H1 (cell line): ENCODE data around the gene OR56A1. TPM values are rescaled to one million over a fixed set of nuclear protein-coding genes. Genes with fewer than 3 reads are reported as not detected.

Experiments
- CTCF ChIA-PET: fragments of 300-600 bp; sonication (Branson Sonifier 250); formaldehyde crosslinking; loops from one replicate; lab custom pipeline; 2021; ENCODE audit not compliant: partially characterized antibody; lab: Charles Lee
- POLR2A ChIA-PET: fragments of 300-600 bp; sonication (Branson Sonifier 250); formaldehyde crosslinking; loops from one replicate; lab custom pipeline; 2021; ENCODE audit warnings: inconsistent platforms; ENCODE audit not compliant: partially characterized antibody; lab: Charles Lee
- DNase-seq, 2 experiments: peaks; one replicate each; pipeline versions ENCODE4 v3.0.0 to v3.0.0-alpha.2; 2010 to 2022; ENCODE audit warnings: low spot score in 2 of 2, low read depth in 1 of 2, mixed read lengths in 1 of 2
- FAIRE-seq: peaks from 2 replicates; lab custom pipeline; 2011; peaks lifted over from hg19 to GRCh38; lab: Jason Lieb, UNC
- H2AFZ ChIP-seq: 2 replicates; pipeline ENCODE4 v1.8.1; 2012; ENCODE audit warnings: low read length, inconsistent platforms
- H2AK5ac ChIP-seq: 2 replicates; pipeline ENCODE4 v1.6.1; 2013; ENCODE audit warnings: low read depth, low read length
- H2BK120ac ChIP-seq: replicated peaks from 2 replicates; pipeline ENCODE3; 2013; ENCODE audit warnings: low read depth, low read length, inconsistent platforms
- H2BK12ac ChIP-seq: 2 replicates; pipeline ENCODE4 v1.6.1; 2013; ENCODE audit warnings: low read depth, low read length
- H2BK15ac ChIP-seq: 2 replicates; pipeline ENCODE4 v1.6.1; 2013; ENCODE audit warnings: low read length
- H2BK20ac ChIP-seq: 2 replicates; pipeline ENCODE4 v1.6.1; 2013; ENCODE audit warnings: low read length
- H2BK5ac ChIP-seq: 2 replicates; pipeline ENCODE4 v1.6.1; 2013; ENCODE audit warnings: low read depth, low read length
- H3K14ac ChIP-seq: 2 replicates; pipeline ENCODE4 v1.6.1; 2013; ENCODE audit warnings: inconsistent platforms; ENCODE audit not compliant: insufficient read length
- H3K18ac ChIP-seq: 2 replicates; pipeline ENCODE4 v1.6.1; 2013; ENCODE audit warnings: low read length; ENCODE audit errors: extremely low read depth
- H3K23ac ChIP-seq: 2 replicates; pipeline ENCODE4 v1.6.1; 2013; ENCODE audit warnings: inconsistent platforms; ENCODE audit not compliant: insufficient read length
- H3K23me2 ChIP-seq: 2 replicates; pipeline ENCODE4 v1.6.1; 2013; ENCODE audit warnings: low read depth, low read length
- H3K27ac ChIP-seq: 2 replicates; pipeline ENCODE4 v1.6.1; 2011; ENCODE audit warnings: low read depth, low read length, inconsistent platforms
- H3K27me3 ChIP-seq, 4 experiments: replicated peaks in 1 of 4; 1 replicate in 1 of 4; 2 replicates in 3 of 4; pipeline versions ENCODE4 v1.6.1 to v1.8.1; 2011 to 2013; ENCODE audit warnings: low read length in 3 of 4, mild to moderate bottlenecking in 3 of 4, inconsistent platforms in 2 of 4, mixed read lengths in 2 of 4, moderate library complexity in 1 of 4; ENCODE audit not compliant: control insufficient read depth in 3 of 4, insufficient read depth in 3 of 4; ENCODE audit errors: extremely low read depth in 1 of 4
- H3K36me3 ChIP-seq, 4 experiments: 2 replicates each; pipeline versions ENCODE4 v1.6.1 to v1.8.1; 2011 to 2013; ENCODE audit warnings: mild to moderate bottlenecking in 4 of 4, low read length in 3 of 4, moderate library complexity in 2 of 4, control low read depth in 1 of 4, inconsistent platforms in 1 of 4; ENCODE audit not compliant: insufficient read depth in 4 of 4, control insufficient read depth in 2 of 4
- H3K4ac ChIP-seq: replicated peaks from 2 replicates; pipeline ENCODE3; 2013; ENCODE audit warnings: low read length, low read depth, mixed read lengths, inconsistent platforms; ENCODE audit not compliant: insufficient read length
- H3K4me1 ChIP-seq, 4 experiments: replicated peaks in 1 of 4; 1 replicate in 1 of 4; 2 replicates in 3 of 4; pipeline versions ENCODE4 v1.6.1 to v1.8.1; 2011 to 2013; ENCODE audit warnings: low read length in 3 of 4, inconsistent platforms in 2 of 4, mixed read lengths in 1 of 4; ENCODE audit not compliant: insufficient read depth in 4 of 4, control insufficient read depth in 3 of 4
- H3K4me2 ChIP-seq, 2 experiments: 2 replicates each; pipeline versions ENCODE4 v1.6.1 to v1.8.1; 2011 to 2013; ENCODE audit warnings: low read depth in 2 of 2, low read length in 2 of 2, control low read depth in 1 of 2, inconsistent platforms in 1 of 2, mild to moderate bottlenecking in 1 of 2; ENCODE audit not compliant: insufficient read depth in 1 of 2
- H3K4me3 ChIP-seq, 4 experiments: fragments of 200-600, 300-600 bp in 1 of 4; sonication (generic), shearing (Covaris generic), sonication (Bioruptor Twin) in 1 of 4; 2 replicates each; pipeline versions ENCODE4 v1.5.1 to v1.8.1; 2011 to 2016; ENCODE audit warnings: low read length in 4 of 4, low read depth in 3 of 4, control low read depth in 2 of 4, inconsistent platforms in 2 of 4, mild to moderate bottlenecking in 2 of 4, mixed read lengths in 1 of 4, moderate library complexity in 1 of 4; ENCODE audit not compliant: insufficient read depth in 2 of 4; ENCODE audit errors: extremely low read depth in 1 of 4
- H3K56ac ChIP-seq: replicated peaks from 2 replicates; pipeline ENCODE3; 2013; ENCODE audit warnings: low read depth, mild to moderate bottlenecking, mixed read lengths, low read length, inconsistent platforms; ENCODE audit not compliant: insufficient read length
- H3K79me1 ChIP-seq: 2 replicates; pipeline ENCODE4 v1.6.1; 2013; ENCODE audit warnings: low read depth, low read length, control low read depth
- H3K79me2 ChIP-seq, 2 experiments: 2 replicates each; pipeline versions ENCODE4 v1.6.1 to v1.8.1; 2012 to 2013; ENCODE audit warnings: low read length in 2 of 2, mild to moderate bottlenecking in 2 of 2, inconsistent platforms in 1 of 2; ENCODE audit not compliant: insufficient read depth in 2 of 2, control insufficient read depth in 1 of 2
- H3K9ac ChIP-seq, 4 experiments: replicated peaks in 1 of 4; 1 replicate in 1 of 4; 2 replicates in 3 of 4; pipeline versions ENCODE4 v1.6.1 to v1.8.1; 2011 to 2013; ENCODE audit warnings: low read depth in 3 of 4, low read length in 3 of 4, control low read depth in 2 of 4, mild to moderate bottlenecking in 2 of 4, moderate library complexity in 2 of 4, inconsistent platforms in 1 of 4; ENCODE audit errors: extremely low read depth in 1 of 4
- H3K9me3 ChIP-seq, 2 experiments: 2 replicates each; pipeline versions ENCODE4 v1.6.1 to v1.8.1; 2012 to 2013; ENCODE audit warnings: mild to moderate bottlenecking in 2 of 2, moderate library complexity in 2 of 2, control low read depth in 1 of 2, inconsistent platforms in 1 of 2, low read depth in 1 of 2, low read length in 1 of 2, mixed read lengths in 1 of 2; ENCODE audit not compliant: insufficient read depth in 2 of 2
- H4K20me1 ChIP-seq, 2 experiments: replicated peaks in 1 of 2; 2 replicates each; pipeline versions ENCODE3 to v1.8.1; 2011 to 2013; ENCODE audit warnings: inconsistent platforms in 2 of 2, low read length in 2 of 2, mild to moderate bottlenecking in 1 of 2; ENCODE audit not compliant: insufficient read depth in 2 of 2, control insufficient read depth in 1 of 2
- H4K5ac ChIP-seq: 2 replicates; pipeline ENCODE4 v1.6.1; 2013; ENCODE audit warnings: low read length, low read depth, mixed read lengths, inconsistent platforms; ENCODE audit not compliant: insufficient read length
- H4K8ac ChIP-seq: 2 replicates; pipeline ENCODE4 v1.8.0; 2013; ENCODE audit warnings: mild to moderate bottlenecking, moderate library complexity, low read length, inconsistent platforms; ENCODE audit not compliant: insufficient read depth; ENCODE audit errors: extremely low read depth
- H4K91ac ChIP-seq: replicated peaks from 2 replicates; pipeline ENCODE3; 2013; ENCODE audit warnings: low read length, mixed read lengths, inconsistent platforms; ENCODE audit not compliant: insufficient read length
- ASH2L ChIP-seq: fragments of 200-600, 300-600 bp; sonication (generic); IDR thresholded peaks from one replicate; pipeline ENCODE4 v1.7.1; 2017; ENCODE audit warnings: low read length
- E2F6 ChIP-seq: IDR thresholded peaks from 2 replicates; pipeline ENCODE4 v1.6.1; 2012; ENCODE audit warnings: inconsistent platforms
- EZH2 ChIP-seq: fragments of 200-600 bp; sonication (generic); IDR thresholded peaks from 2 replicates; pipeline ENCODE4 v1.7.1; 2012; ENCODE audit warnings: low read depth, mild to moderate bottlenecking, moderate library complexity, low read length, inconsistent platforms; ENCODE audit not compliant: severe bottlenecking
- FOSL1 ChIP-seq: IDR thresholded peaks from 2 replicates; pipeline ENCODE4 v1.6.1; 2011; ENCODE audit warnings: mild to moderate bottlenecking, low read depth, low read length, moderate library complexity; ENCODE audit not compliant: insufficient read depth
- HDAC2 ChIP-seq, 2 experiments: fragments of 300-600 bp in 1 of 2; sonication (generic) in 1 of 2; IDR thresholded peaks; 2 replicates each; pipeline ENCODE4 v1.6.1; 2011 to 2012; ENCODE audit warnings: low read depth in 2 of 2, low read length in 2 of 2, mild to moderate bottlenecking in 2 of 2, moderate library complexity in 2 of 2, borderline replicate concordance in 1 of 2, inconsistent platforms in 1 of 2
- JUN ChIP-seq: IDR thresholded peaks from 2 replicates; pipeline ENCODE4 v1.6.1; 2011; ENCODE audit warnings: low read depth, mild to moderate bottlenecking, improper control_type of control experiment, low read length
- KDM5A ChIP-seq: fragments of 200-600 bp; IDR thresholded peaks from 2 replicates; pipeline ENCODE4 v1.7.1; 2012; ENCODE audit warnings: mild to moderate bottlenecking, low read length, inconsistent platforms, mixed read lengths
- NANOG ChIP-seq: IDR thresholded peaks from 2 replicates; pipeline ENCODE4 v1.6.1; 2011; ENCODE audit warnings: low read length, low read depth, mild to moderate bottlenecking, inconsistent platforms; ENCODE audit not compliant: insufficient read depth, poor library complexity, severe bottlenecking
- POU5F1 ChIP-seq: IDR thresholded peaks from 2 replicates; pipeline ENCODE4 v1.6.1; 2011; ENCODE audit warnings: low read depth, mild to moderate bottlenecking, low read length, moderate library complexity
- RBBP5 ChIP-seq: IDR thresholded peaks from 2 replicates; pipeline ENCODE4 v1.7.1; 2012; ENCODE audit warnings: low read depth, mild to moderate bottlenecking, inconsistent platforms, low read length, moderate library complexity, borderline replicate concordance
- RFX5 ChIP-seq: IDR thresholded peaks from 2 replicates; pipeline ENCODE4 v1.6.1; 2011; ENCODE audit warnings: low read depth, low read length, improper control_type of control experiment, borderline replicate concordance
- RXRA ChIP-seq: IDR thresholded peaks from 2 replicates; pipeline ENCODE4 v1.6.1; 2011; ENCODE audit warnings: low read depth, mild to moderate bottlenecking, low read length, moderate library complexity; ENCODE audit not compliant: insufficient read depth
- SIRT6 ChIP-seq: IDR thresholded peaks from one replicate; pipeline ENCODE4 v1.7.1; 2012; ENCODE audit warnings: low read length, inconsistent platforms
- SP4 ChIP-seq: IDR thresholded peaks from 2 replicates; pipeline ENCODE4 v1.6.1; 2012; ENCODE audit warnings: low read length, inconsistent platforms
- WGBS, 2 experiments: shearing (Covaris generic) in 1 of 2; methylation state at CpG; one replicate each; pipeline versions ENCODE4 v1.1.6 to v1.1.7; 2013 to 2015; ENCODE audit warnings: low lambda C conversion rate in 2 of 2, mixed read lengths in 2 of 2, inconsistent platforms in 1 of 2, low coverage in 1 of 2, missing lambda C conversion rate in 1 of 2; ENCODE audit not compliant: insufficient replicate concordance in 2 of 2, insufficient coverage in 1 of 2, insufficient read length in 1 of 2; ENCODE audit errors: extremely low coverage in 1 of 2, missing lambda C conversion rate in 1 of 2; 5-methylcytosine and 5-hydroxymethylcytosine counted together
- polyA plus RNA-seq, 7 experiments: library from polyadenylated mRNA; depleted of rRNA in 3 of 7; stranded (reverse) in 5 of 7; unstranded in 2 of 7; fragments of >200 nt in 5 of 7; fragments of 200-250 nt in 2 of 7; gene quantifications; 1 replicate in 5 of 7; 2 replicates in 1 of 7; 4 replicates in 1 of 7; pipeline versions ENCODE4 v1.2.1 to v1.2.3, GENCODE V29; 2011 to 2013; ENCODE audit warnings: missing spikeins in 2 of 7, mixed read lengths in 2 of 7
- total RNA-seq: library from RNA; stranded (reverse); fragmentation: NEBNext Ultra II Directional; extraction: Animal tissue kit (Norgen Biotek cat#: 25700); gene quantifications from 2 replicates; pipeline ENCODE4 v1.2.1, GENCODE V29; 2021

OR56A1 gene
- total and polyA plus RNA-seq, 2 of the 8 experiments (the other 6 are each of a cell fraction or from before 2014, with no cell fraction given), result 0.02 to 0.09 TPM

DNA sequence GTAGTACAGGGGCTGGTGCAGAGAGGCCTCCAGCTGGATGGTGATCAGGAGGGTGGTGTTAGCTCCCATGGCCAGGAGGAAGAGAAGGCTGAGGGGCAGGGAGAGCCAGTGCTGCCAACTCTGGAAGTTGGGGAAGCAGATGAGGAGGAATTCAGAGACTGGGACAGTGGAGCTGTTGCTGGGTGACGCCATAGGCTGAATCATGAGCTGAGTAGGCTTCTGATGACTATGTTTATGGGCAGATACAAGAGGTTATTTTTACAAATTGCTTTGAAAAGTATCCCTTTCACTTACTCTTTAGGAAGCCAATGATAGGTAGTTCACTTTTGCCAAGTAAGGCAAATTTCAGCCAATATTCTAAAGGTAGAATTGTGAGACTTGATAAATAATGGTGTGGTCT lies 3.1 kb downstream of the OR56A1 start:
- DNase-seq (no peak), FAIRE-seq (no peak)
- no peaks in the 10 kb centered on the region for H3K79me1 ChIP-seq
- H2BK5ac ChIP-seq, result no peak overlapping the region
- no peaks in the 10 kb centered on the region for H3K23me2 ChIP-seq
- H2BK20ac ChIP-seq, result no peak overlapping the region
- no peak overlapping the region for H3K18ac ChIP-seq
- no peaks in the 10 kb centered on the region for H3K9me3 ChIP-seq
- no peak overlapping the region for H3K4ac ChIP-seq
- H3K79me2 ChIP-seq, result no peaks in the 10 kb centered on the region
- no peaks in the 10 kb centered on the region for H4K20me1 ChIP-seq
- no peaks in the 10 kb centered on the region for H3K4me1 ChIP-seq
- no peak overlapping the region for H2BK120ac ChIP-seq
- no peak overlapping the region for H3K9ac ChIP-seq
- ChIA-PET CTCF (interaction anchor here (0.9 to 1.0 kb wide), 2 partner anchors 14 to 224 kb away, joined by 3 read pairs; no protein-coding TSS in a partner anchor), POLR2A (no interaction called here)
- no peak overlapping the region for H3K4me3 ChIP-seq
- no peak overlapping the region for H2BK15ac ChIP-seq
- no peak overlapping the region for H4K91ac ChIP-seq
- H4K5ac ChIP-seq, result no peak overlapping the region
- H3K4me2 ChIP-seq, result no peak overlapping the region
- H2BK12ac ChIP-seq, result no peak overlapping the region
- H2AK5ac ChIP-seq, result no peak overlapping the region
- no peak overlapping the region for H3K56ac ChIP-seq
- 90% methylated on average over 1 of the region's 1 CpG; no CpG with 5 or more reads in 1 of the 2 experiments for WGBS, 2 experiments
- no peak overlapping the region for H3K14ac ChIP-seq
- H3K23ac ChIP-seq, result no peak overlapping the region
- no peak overlapping the region for H4K8ac ChIP-seq
- H3K27me3 ChIP-seq, result peaks cover 0 to under 1% (median 0%) of the 10 kb centered on the region in 4 experiments; a peak in 1 of 7 replicates
- H3K36me3 ChIP-seq, result no peaks in the 10 kb centered on the region
- H2AFZ ChIP-seq, result no peak overlapping the region
- no peak overlapping the region for H3K27ac ChIP-seq
- TF ChIP-seq POU5F1 (no peak), RFX5 (no peak), FOSL1 (no peak), HDAC2 (IDR thresholded peaks at IDR 0.05; ENCODE audit: borderline replicate concordance in 1 of 2, low read depth in 2 of 2, low read length in 2 of 2) (no peak), NANOG (no peak), SIRT6 (no peak), RBBP5 (no peak), KDM5A (no peak), E2F6 (no peak), JUN (no peak), ASH2L (no peak), RXRA (no peak), EZH2 (no peak), SP4 (no peak)
